K562 (cell line): Measurements from ENCODE around the gene PTCH1. TPM values are rescaled to one million over a fixed set of nuclear protein-coding genes. Genes with fewer than 3 reads are reported as not detected.
A peak's percentile ranks its signal among the peaks of the same experiment; 100 is the strongest.

Experiments used
- ATAC-seq: fragments of 200-7000 bp; cut with Tn5 transposase; 3 replicates; pipeline ENCODE4 v1.9.1; 2020; ENCODE audit warnings: moderate library complexity
- BruUV-seq: library from RNA; stranded (reverse); fragments of 400-500 nt; replicated peaks from 2 replicates; lab custom pipeline; 2021; lab: Mats Ljungman, UMichigan
- CTCF ChIA-PET: fragments of 300-600 bp; formaldehyde crosslinking; extraction: SDS; loops from one replicate; lab custom pipeline; 2021; ENCODE audit warnings: low intra/inter-chr PET ratio; lab: Yijun Ruan, JAX
- POLR2A ChIA-PET: fragments of 300-600, 350-650 bp; sonication (Branson Sonifier 250); formaldehyde crosslinking; extraction: SDS; loops from one replicate; lab custom pipeline; 2021; ENCODE audit warnings: antibody characterized with exemption, inconsistent platforms; lab: Yijun Ruan, JAX
- DNase-seq, 4 experiments: peaks; one replicate each; pipeline versions ENCODE4 v3.0.0 to v3.0.0-alpha.2; 2011 to 2018; ENCODE audit warnings: low spot score in 3 of 4, mixed read lengths in 3 of 4; ENCODE audit errors: extremely low read depth in 1 of 4
- FAIRE-seq: peaks from 2 replicates; lab custom pipeline; 2011; peaks lifted over from hg19 to GRCh38; lab: Jason Lieb, UNC
- H2AFZ ChIP-seq: 2 replicates; pipeline ENCODE4 v1.6.0; 2011; ENCODE audit warnings: low read depth, low read length, control low read depth, inconsistent platforms
- H3K27ac ChIP-seq: fragments of 200-600 bp; 3 replicates; pipeline ENCODE4 v1.8.0; 2011; ENCODE audit warnings: low read depth, mild to moderate bottlenecking, control low read depth, inconsistent platforms, low read length, moderate library complexity, mixed read lengths; ENCODE audit errors: extremely low read depth
- H3K27me3 ChIP-seq, 2 experiments: fragments of 300-600 bp in 1 of 2; 2 replicates in 1 of 2; 3 replicates in 1 of 2; pipeline versions ENCODE4 v1.6.0 to v1.8.0; 2011; ENCODE audit warnings: inconsistent platforms in 2 of 2, low read length in 2 of 2, mild to moderate bottlenecking in 1 of 2, mixed read lengths in 1 of 2, moderate library complexity in 1 of 2; ENCODE audit not compliant: control insufficient read depth in 2 of 2, insufficient read depth in 2 of 2
- H3K36me3 ChIP-seq: fragments of 300-600 bp; 3 replicates; pipeline ENCODE4 v1.8.0; 2011; ENCODE audit warnings: mild to moderate bottlenecking, low read length, inconsistent platforms; ENCODE audit not compliant: control insufficient read depth, insufficient read depth
- H3K4me1 ChIP-seq, 2 experiments: fragments of 200-600 bp in 1 of 2; replicated peaks in 1 of 2; 2 replicates in 1 of 2; 3 replicates in 1 of 2; pipeline versions ENCODE4 v1.5.1 to v1.8.0; 2011; ENCODE audit warnings: inconsistent platforms in 2 of 2, low read length in 2 of 2, mild to moderate bottlenecking in 1 of 2, mixed read lengths in 1 of 2, moderate library complexity in 1 of 2; ENCODE audit not compliant: control insufficient read depth in 2 of 2, insufficient read depth in 2 of 2
- H3K4me2 ChIP-seq: 2 replicates; pipeline ENCODE4 v1.6.1; 2011; ENCODE audit warnings: low read length, control low read depth, inconsistent platforms, mixed read lengths; ENCODE audit not compliant: insufficient read depth
- H3K4me3 ChIP-seq: fragments of 200-600 bp; sonication (generic), shearing (Covaris generic); 2 replicates; pipeline ENCODE4 v1.5.1; 2016; ENCODE audit warnings: control low read depth, inconsistent platforms
- H3K79me2 ChIP-seq: fragments of 200-600 bp; 3 replicates; pipeline ENCODE4 v1.8.0; 2011; ENCODE audit warnings: low read length, inconsistent platforms; ENCODE audit not compliant: control insufficient read depth, insufficient read depth
- H3K9ac ChIP-seq, 2 experiments: 2 replicates each; pipeline versions ENCODE4 v1.6.0 to v1.6.1; 2011; ENCODE audit warnings: low read depth in 2 of 2, low read length in 2 of 2, control low read depth in 1 of 2, inconsistent platforms in 1 of 2, mild to moderate bottlenecking in 1 of 2, mixed read lengths in 1 of 2; ENCODE audit not compliant: insufficient read depth in 1 of 2
- H3K9me1 ChIP-seq: one replicate; pipeline ENCODE4 v1.6.0; 2011; ENCODE audit warnings: inconsistent platforms, mild to moderate bottlenecking, low read length, moderate library complexity; ENCODE audit not compliant: control insufficient read depth, insufficient read depth
- H3K9me3 ChIP-seq: replicated peaks from 2 replicates; pipeline ENCODE4 v1.5.1; 2011; ENCODE audit warnings: low read depth, low read length, inconsistent platforms; ENCODE audit not compliant: control insufficient read depth, insufficient read depth
- H4K20me1 ChIP-seq: replicated peaks from 2 replicates; pipeline ENCODE4 v1.6.1; 2011; ENCODE audit warnings: low read length, inconsistent platforms, mixed read lengths; ENCODE audit not compliant: control insufficient read depth, insufficient read depth
- MTF1 ChIP-seq: fragments of 250-450 bp; sonication (Bioruptor Pico); IDR thresholded peaks from 2 replicates; pipeline ENCODE4 v1.9.0; 2021; ENCODE audit warnings: moderate library complexity, mild to moderate bottlenecking, inconsistent platforms, borderline replicate concordance
- PCBP1 ChIP-seq: fragments of 200-400 bp; formaldehyde crosslinking; IDR thresholded peaks from 2 replicates; pipeline ENCODE4 v1.6.1; 2018; ENCODE audit warnings: mild to moderate bottlenecking, low read depth, low read length; ENCODE audit not compliant: poor library complexity, severe bottlenecking
- ZNF668 ChIP-seq: fragments of 250-450 bp; sonication (Bioruptor Pico); IDR thresholded peaks from 2 replicates; pipeline ENCODE4 v1.8.0; 2022; ENCODE audit warnings: mild to moderate bottlenecking, inconsistent platforms
- ZNF740 ChIP-seq, 3 experiments: fragments of 200-800 bp in 1 of 3; sonication (Bioruptor generic) in 1 of 3; sonication (generic) in 1 of 3; formaldehyde crosslinking in 1 of 3; IDR thresholded peaks; 2 replicates each; pipeline versions ENCODE4 v1.6.1 to v1.8.0; 2016 to 2022; ENCODE audit warnings: mild to moderate bottlenecking in 2 of 3, missing compliant biosample characterization in 2 of 3, missing genetic modification characterization in 2 of 3, missing genetic modification reagents in 1 of 3
- WGBS: fragments of 100-300 bp; shearing (Covaris generic); methylation state at CpG from one replicate; pipeline ENCODE4 v1.1.6; 2016; ENCODE audit warnings: low coverage, mixed read lengths; ENCODE audit not compliant: insufficient coverage; ENCODE audit errors: missing lambda C conversion rate; 5-methylcytosine and 5-hydroxymethylcytosine counted together
- in situ Hi-C: fragments of 300-500 bp; cut with MboI; formaldehyde crosslinking; loops from 4 replicates; pipeline ENCODE4 v1.15.0; 2018; ENCODE audit warnings: inconsistent platforms, mixed read lengths
- intact Hi-C: fragments of 100-400 bp; cut with micrococcal nuclease; formaldehyde crosslinking; loops from 2 replicates; pipeline ENCODE4 v1.14.2; 2022
- polyA plus RNA-seq, 8 experiments: library from polyadenylated mRNA; depleted of rRNA in 4 of 8; stranded (reverse) in 5 of 8; unstranded in 3 of 8; fragments of >200 nt; fragmentation: Nextera tagmentation in 2 of 8; fragmentation: Illumina TruSeq in 1 of 8; extraction: Ambion mirVana in 2 of 8; extraction: Trizol in 1 of 8; gene quantifications; 2 replicates each; pipeline versions ENCODE4 v1.2.1 to v1.2.3, GENCODE V29; 2011 to 2014; ENCODE audit warnings: inconsistent platforms in 1 of 8, missing spikeins in 1 of 8
- total RNA-seq, 7 experiments: library from RNA; depleted of rRNA in 6 of 7; stranded (reverse); fragments of >200 nt in 6 of 7; fragmentation: Illumina TruSeq in 2 of 7; extraction: Trizol in 2 of 7; gene quantifications; 2 replicates each; pipeline versions ENCODE4 v1.2.1 to v1.2.3, GENCODE V29; 2011 to 2021; ENCODE audit warnings: low replicate concordance in 1 of 7
- TF ChIP-seq, protein P1 (sequence below), 2 experiments: fragments of 450-650 bp in 1 of 2; sonication (generic) in 1 of 2; formaldehyde crosslinking in 1 of 2; IDR thresholded peaks; 2 replicates each; pipeline versions ENCODE4 v1.7.1 to v1.9.0; 2016 to 2022; ENCODE audit warnings: inconsistent platforms in 1 of 2, mild to moderate bottlenecking in 1 of 2, missing genetic modification reagents in 1 of 2

PTCH1 gene
- total and polyA plus RNA-seq, 9 of the 15 experiments (the other 6 are each of a cell fraction or from before 2014, with no cell fraction given), result 0.70 to 9.9 (median 3.8) TPM

DNA sequence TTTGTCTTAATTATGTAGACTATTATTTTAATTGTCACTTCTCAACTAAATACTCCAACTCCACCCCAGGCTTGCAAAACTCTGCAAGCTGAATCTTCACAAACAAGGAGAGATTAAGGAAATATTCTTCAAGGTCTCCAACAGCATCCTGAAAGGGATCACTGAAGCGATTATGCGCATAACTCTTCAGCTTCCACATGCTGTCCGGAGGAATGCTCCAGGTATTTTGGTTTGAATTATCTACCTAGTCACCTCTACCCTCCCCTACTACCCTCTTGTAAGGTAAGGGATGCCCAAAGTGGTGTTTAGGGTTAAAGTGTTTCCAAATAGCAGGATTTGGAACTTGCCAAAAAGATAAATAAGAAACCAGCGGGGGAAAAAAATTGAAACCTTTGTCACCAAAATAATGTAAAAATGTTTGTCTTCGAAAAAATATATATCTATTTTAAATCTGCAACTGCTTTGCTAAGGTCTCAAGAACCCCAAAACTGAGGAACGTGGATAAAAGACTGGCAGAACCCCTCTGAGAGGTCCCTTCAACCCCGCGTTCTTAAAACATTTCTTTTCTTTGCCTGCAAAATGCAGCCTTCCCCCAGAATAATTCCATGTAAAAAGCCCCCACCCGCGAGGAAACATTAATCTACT is 11.6 kb downstream of the PTCH1 start:
- Histone ChIP-seq H3K9ac (peak overlapping the region; percentile 45 to 93), H3K4me2 (peak overlapping the region; percentile 62), H2AFZ (peak overlapping the region; percentile 75), H3K9me1 (no peaks in the 10 kb centered on the region), H3K36me3 (no peaks in the 10 kb centered on the region), H3K4me1 (peaks cover 19 to 40% of the 10 kb centered on the region in 2 experiments; a peak in 4 of 5 replicates), H3K27me3 (no peaks in the 10 kb centered on the region), H3K27ac (peak overlapping the region; percentile 19; the same call in 2 of the 3 replicates), H3K79me2 (peaks cover 51% of the 10 kb centered on the region), H3K4me3 (peak overlapping the region; percentile 84), H4K20me1 (0 out of 2 replicates have a peak, but pooled peaks cover 3% of the 10 kb centered on the region), H3K9me3 (no peaks in the 10 kb centered on the region)
- WGBS, result 15% methylated on average over 10 of the region's 10 CpGs
- intact Hi-C loops (loop anchor here (2.0 to 5.0 kb wide), 2 partner anchors 42 to 93 kb away; no protein-coding TSS in a partner anchor), in situ Hi-C loops (no loop called here)
- ChIA-PET CTCF (interaction anchor here (0.6 kb wide), 2 partner anchors 56 to 315 kb away, joined by 3 to 4 read pairs; no protein-coding TSS in a partner anchor), POLR2A (interaction anchor here (0.9 to 1.2 kb wide), 3 partner anchors 11 to 16 kb away, joined by 3 to 4 read pairs (median 3); no protein-coding TSS in a partner anchor)
- no peak for ATAC-seq
- peak; percentile 6 for FAIRE-seq
- BruUV-seq, result TSS peak; percentile 24
- no peak for DNase-seq
- TF ChIP-seq, protein P1, sequence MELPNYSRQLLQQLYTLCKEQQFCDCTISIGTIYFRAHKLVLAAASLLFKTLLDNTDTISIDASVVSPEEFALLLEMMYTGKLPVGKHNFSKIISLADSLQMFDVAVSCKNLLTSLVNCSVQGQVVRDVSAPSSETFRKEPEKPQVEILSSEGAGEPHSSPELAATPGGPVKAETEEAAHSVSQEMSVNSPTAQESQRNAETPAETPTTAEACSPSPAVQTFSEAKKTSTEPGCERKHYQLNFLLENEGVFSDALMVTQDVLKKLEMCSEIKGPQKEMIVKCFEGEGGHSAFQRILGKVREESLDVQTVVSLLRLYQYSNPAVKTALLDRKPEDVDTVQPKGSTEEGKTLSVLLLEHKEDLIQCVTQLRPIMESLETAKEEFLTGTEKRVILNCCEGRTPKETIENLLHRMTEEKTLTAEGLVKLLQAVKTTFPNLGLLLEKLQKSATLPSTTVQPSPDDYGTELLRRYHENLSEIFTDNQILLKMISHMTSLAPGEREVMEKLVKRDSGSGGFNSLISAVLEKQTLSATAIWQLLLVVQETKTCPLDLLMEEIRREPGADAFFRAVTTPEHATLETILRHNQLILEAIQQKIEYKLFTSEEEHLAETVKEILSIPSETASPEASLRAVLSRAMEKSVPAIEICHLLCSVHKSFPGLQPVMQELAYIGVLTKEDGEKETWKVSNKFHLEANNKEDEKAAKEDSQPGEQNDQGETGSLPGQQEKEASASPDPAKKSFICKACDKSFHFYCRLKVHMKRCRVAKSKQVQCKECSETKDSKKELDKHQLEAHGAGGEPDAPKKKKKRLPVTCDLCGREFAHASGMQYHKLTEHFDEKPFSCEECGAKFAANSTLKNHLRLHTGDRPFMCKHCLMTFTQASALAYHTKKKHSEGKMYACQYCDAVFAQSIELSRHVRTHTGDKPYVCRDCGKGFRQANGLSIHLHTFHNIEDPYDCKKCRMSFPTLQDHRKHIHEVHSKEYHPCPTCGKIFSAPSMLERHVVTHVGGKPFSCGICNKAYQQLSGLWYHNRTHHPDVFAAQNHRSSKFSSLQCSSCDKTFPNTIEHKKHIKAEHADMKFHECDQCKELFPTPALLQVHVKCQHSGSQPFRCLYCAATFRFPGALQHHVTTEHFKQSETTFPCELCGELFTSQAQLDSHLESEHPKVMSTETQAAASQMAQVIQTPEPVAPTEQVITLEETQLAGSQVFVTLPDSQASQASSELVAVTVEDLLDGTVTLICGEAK (IDR thresholded peaks at IDR 0.05), result 0 out of 2 replicates have a peak, but pooled peaks have one; percentile 21
- TF ChIP-seq, protein P1 (CRISPR knock-in tag; IDR thresholded peaks at IDR 0.05), result no peak
- TF ChIP-seq ZNF668 (CRISPR knock-in tag) (no peak), MTF1 (CRISPR knock-in tag) (no peak), PCBP1 (peak; percentile 1), ZNF740 (CRISPR knock-in tag; IDR thresholded peaks at IDR 0.05) (no peak), ZNF740 (tag; IDR thresholded peaks at IDR 0.05) (0 out of 4 replicates have a peak, but pooled peaks of 1 of the 2 experiments have one; percentile 6)
